Activated CD4-positive, alpha-beta T cell treated with anti-CD3 and anti-CD28 coated beads, Interleukin-2, amount 10 ng/mL, durations not matched to agents 24 days and 14 days (primary cell): ENCODE measurements around the gene PPP1R13L. TPM values are rescaled to one million over a fixed set of nuclear protein-coding genes. Genes with fewer than 3 reads are reported as not detected.

Experiments used
- DNase-seq: peaks from one replicate; pipeline ENCODE4 v3.0.0; 2022
- H3K27ac Mint-ChIP-seq: one replicate; pipeline ENCODE4 v1.8.0; 2022; ENCODE audit warnings: mild to moderate bottlenecking, mixed read lengths
- H3K27me3 Mint-ChIP-seq: one replicate; pipeline ENCODE4 v1.8.0; 2022; ENCODE audit warnings: mixed read lengths
- H3K36me3 Mint-ChIP-seq: one replicate; pipeline ENCODE4 v1.8.0; 2022; ENCODE audit warnings: low read depth, mild to moderate bottlenecking, mixed read lengths
- H3K4me1 Mint-ChIP-seq: one replicate; pipeline ENCODE4 v1.8.0; 2021; ENCODE audit warnings: mixed read lengths
- H3K4me3 Mint-ChIP-seq: one replicate; pipeline ENCODE4 v1.8.0; 2022; ENCODE audit warnings: mild to moderate bottlenecking, moderate library complexity, mixed read lengths
- H3K9me3 Mint-ChIP-seq: one replicate; pipeline ENCODE4 v1.8.0; 2021; ENCODE audit warnings: mixed read lengths
- intact Hi-C: fragments of 100-400 bp; cut with micrococcal nuclease; formaldehyde crosslinking; loops from one replicate; pipeline ENCODE4 v1.15.1; 2023
- total RNA-seq: library from RNA; stranded (reverse); gene quantifications from 2 replicates; pipeline ENCODE4 v1.2.3, GENCODE V29; 2022

PPP1R13L gene
- total RNA-seq, 1 donor from 2014 or later = 13.4 TPM

- intact Hi-C loops = no loop called here
- Mint-ChIP-seq H3K36me3 (peaks cover 26% of the 10 kb centered on the region), H3K27me3 (no peaks in the 10 kb centered on the region), H3K9me3 (no peaks in the 10 kb centered on the region), H3K4me1 (no peaks in the 10 kb centered on the region), H3K27ac (no peak overlapping the region), H3K4me3 (no peak overlapping the region)
- no peak for DNase-seq
These were observed 42.6 kb downstream of the PPP1R13L start for GRCh38 chr19:45362291-45362690.

- H3K4me3 Mint-ChIP-seq = no peak overlapping the region
These were observed 43.3 kb downstream of the PPP1R13L start for GRCh38 chr19:45361608-45362007.

GRCh38 chr19:45358213-45358792, 46.6 kb downstream of the PPP1R13L start:
- Mint-ChIP-seq H3K4me1 (no peaks in the 10 kb centered on the region), H3K27ac (no peak overlapping the region)

More at GRCh38 chr19:45361608-45362007, 43.3 kb downstream of the PPP1R13L start:
- no peak for DNase-seq
- intact Hi-C loops = no loop called here
- Mint-ChIP-seq H3K9me3 (no peaks in the 10 kb centered on the region), H3K36me3 (peaks cover 28% of the 10 kb centered on the region), H3K27ac (no peak overlapping the region), H3K27me3 (no peaks in the 10 kb centered on the region), H3K4me1 (no peaks in the 10 kb centered on the region)

GRCh38 chr19:45357445-45357783, 47.5 kb downstream of the PPP1R13L start:
- intact Hi-C loops = no loop called here
- Mint-ChIP-seq H3K27ac (no peak overlapping the region), H3K9me3 (no peaks in the 10 kb centered on the region), H3K27me3 (no peaks in the 10 kb centered on the region), H3K36me3 (peaks cover 45% of the 10 kb centered on the region), H3K4me3 (no peak overlapping the region), H3K4me1 (no peaks in the 10 kb centered on the region)
- DNase-seq = no peak

More at GRCh38 chr19:45358213-45358792, 46.6 kb downstream of the PPP1R13L start:
- intact Hi-C loops = no loop called here
- no peak for DNase-seq
- Mint-ChIP-seq H3K9me3 (no peaks in the 10 kb centered on the region), H3K27me3 (no peaks in the 10 kb centered on the region), H3K4me3 (no peak overlapping the region), H3K36me3 (peaks cover 44% of the 10 kb centered on the region)

GRCh38 chr19:45356760-45357444, 48.0 kb downstream of the PPP1R13L start:
- intact Hi-C loops = no loop called here
- Mint-ChIP-seq H3K9me3 (no peaks in the 10 kb centered on the region), H3K27me3 (no peaks in the 10 kb centered on the region), H3K36me3 (peaks cover 42% of the 10 kb centered on the region), H3K4me1 (no peaks in the 10 kb centered on the region), H3K4me3 (no peak overlapping the region), H3K27ac (no peak overlapping the region)
- DNase-seq = no peak

- Mint-ChIP-seq H3K4me1 (no peaks in the 10 kb centered on the region), H3K27me3 (no peaks in the 10 kb centered on the region), H3K4me3 (no peak overlapping the region), H3K27ac (no peak overlapping the region), H3K9me3 (no peaks in the 10 kb centered on the region), H3K36me3 (peaks cover 34% of the 10 kb centered on the region)
- DNase-seq = no peak
- intact Hi-C loops = no loop called here
These were observed 49.0 kb downstream of the PPP1R13L start for GRCh38 chr19:45355910-45356309.

- Mint-ChIP-seq H3K4me3 (no peak overlapping the region), H3K9me3 (no peaks in the 10 kb centered on the region), H3K27me3 (no peaks in the 10 kb centered on the region), H3K27ac (no peak overlapping the region), H3K36me3 (peaks cover 36% of the 10 kb centered on the region), H3K4me1 (no peaks in the 10 kb centered on the region)
- intact Hi-C loops = no loop called here
- DNase-seq = no peak
These were observed 49.5 kb downstream of the PPP1R13L start for GRCh38 chr19:45355402-45355801.

- H3K4me3 Mint-ChIP-seq = no peak overlapping the region
- H3K9me3 Mint-ChIP-seq = no peaks in the 10 kb centered on the region
- no peak for DNase-seq
- H3K36me3 Mint-ChIP-seq = peaks cover 35% of the 10 kb centered on the region
- H3K4me1 Mint-ChIP-seq = no peaks in the 10 kb centered on the region
- H3K27me3 Mint-ChIP-seq = no peaks in the 10 kb centered on the region
- H3K27ac Mint-ChIP-seq = no peak overlapping the region
- intact Hi-C loops = no loop called here
These were observed 50.5 kb downstream of the PPP1R13L start for GRCh38 chr19:45354241-45354842.

- H3K27me3 Mint-ChIP-seq = no peaks in the 10 kb centered on the region
- peaks cover 30% of the 10 kb centered on the region for H3K36me3 Mint-ChIP-seq
- intact Hi-C loops = no loop called here
- H3K9me3 Mint-ChIP-seq = no peaks in the 10 kb centered on the region
- no peak for DNase-seq
- no peaks in the 10 kb centered on the region for H3K4me1 Mint-ChIP-seq
- no peak overlapping the region for H3K4me3 Mint-ChIP-seq
- no peak overlapping the region for H3K27ac Mint-ChIP-seq
These were observed 51.7 kb downstream of the PPP1R13L start for GRCh38 chr19:45352914-45353796.

- DNase-seq = no peak
- intact Hi-C loops = no loop called here
- Mint-ChIP-seq H3K36me3 (peaks cover 29% of the 10 kb centered on the region), H3K9me3 (no peaks in the 10 kb centered on the region), H3K27ac (no peak overlapping the region), H3K4me1 (no peaks in the 10 kb centered on the region), H3K4me3 (no peak overlapping the region), H3K27me3 (no peaks in the 10 kb centered on the region)
These were observed 52.4 kb downstream of the PPP1R13L start for GRCh38 chr19:45352471-45352870.

- Mint-ChIP-seq H3K4me1 (no peaks in the 10 kb centered on the region), H3K27ac (no peak overlapping the region), H3K27me3 (no peaks in the 10 kb centered on the region), H3K4me3 (no peak overlapping the region), H3K9me3 (no peaks in the 10 kb centered on the region), H3K36me3 (peaks cover 26% of the 10 kb centered on the region)
- intact Hi-C loops = no loop called here
- no peak for DNase-seq
These were observed 52.8 kb downstream of the PPP1R13L start for GRCh38 chr19:45352062-45352461.

GRCh38 chr19:45351401-45351952, 53.4 kb downstream of the PPP1R13L start:
- H3K36me3 Mint-ChIP-seq = peaks cover 26% of the 10 kb centered on the region
- H3K27me3 Mint-ChIP-seq = no peaks in the 10 kb centered on the region
- H3K4me3 Mint-ChIP-seq = no peak overlapping the region
- intact Hi-C loops = no loop called here
- DNase-seq = no peak
- no peak overlapping the region for H3K27ac Mint-ChIP-seq
- no peaks in the 10 kb centered on the region for H3K4me1 Mint-ChIP-seq
- H3K9me3 Mint-ChIP-seq = no peaks in the 10 kb centered on the region

GRCh38 chr19:45350477-45351058, 54.3 kb downstream of the PPP1R13L start:
- Mint-ChIP-seq H3K36me3 (peaks cover 19% of the 10 kb centered on the region), H3K9me3 (no peaks in the 10 kb centered on the region), H3K27me3 (peaks cover 3% of the 10 kb centered on the region), H3K27ac (peak overlapping the region; percentile 51), H3K4me1 (no peaks in the 10 kb centered on the region), H3K4me3 (no peak overlapping the region)
- DNase-seq = no peak
- intact Hi-C loops = no loop called here
